NCI-H82 treated with DMSO at 0.1 percent for 48 hours (cell line): ENCODE measurements around the gene NHSL2.
"Not testable (repeated sequence)": the region's sequence is repeated elsewhere in the genome, so short reads cannot be mapped to it uniquely, and the experiment has no call there.

ENCODE experiments used
- DNase-seq: peaks from one replicate; lab custom pipeline; 2025; ENCODE audit not compliant: unreplicated experiment; lab: John Stamatoyannopoulos, UW

The NHSL2 gene

GRCh38 chrX:72040506-72040905 lies 129.9 kb downstream of the NHSL2 start:
- no peak for DNase-seq

GRCh38 chrX:72041176-72041575 lies 130.5 kb downstream of the NHSL2 start:
- no peak for DNase-seq

GRCh38 chrX:72041871-72042851 lies 131.5 kb downstream of the NHSL2 start:
- no peak for DNase-seq

- no peak for DNase-seq
These were observed 132.2 kb downstream of the NHSL2 start for GRCh38 chrX:72042852-72043248.

GRCh38 chrX:72043636-72044035 lies 133.0 kb downstream of the NHSL2 start:
- no peak for DNase-seq

GRCh38 chrX:72045141-72045540 lies 134.5 kb downstream of the NHSL2 start:
- DNase-seq = no peak

- DNase-seq = peak; percentile 44
These were observed 135.1 kb downstream of the NHSL2 start for GRCh38 chrX:72045552-72046277.

- peak; percentile 94 for DNase-seq
These were observed 135.8 kb downstream of the NHSL2 start for GRCh38 chrX:72046447-72046846.

GRCh38 chrX:72048510-72049455 lies 138.1 kb downstream of the NHSL2 start:
- no peak for DNase-seq

GRCh38 chrX:72050011-72050410 lies 139.4 kb downstream of the NHSL2 start:
- DNase-seq = no peak

- no peak for DNase-seq
These were observed 140.9 kb downstream of the NHSL2 start for GRCh38 chrX:72051589-72051988.

GRCh38 chrX:72052415-72053090 lies 141.9 kb downstream of the NHSL2 start:
- no peak for DNase-seq

GRCh38 chrX:72053508-72053907 lies 142.9 kb downstream of the NHSL2 start:
- DNase-seq = no peak

- no peak for DNase-seq
These were observed 144.3 kb downstream of the NHSL2 start for GRCh38 chrX:72054779-72055489.

GRCh38 chrX:72057331-72057730 lies 146.7 kb downstream of the NHSL2 start:
- DNase-seq = no peak

- DNase-seq = no peak
These were observed 147.2 kb downstream of the NHSL2 start for GRCh38 chrX:72057849-72058248.

- DNase-seq = not testable (repeated sequence)
These were observed 147.7 kb downstream of the NHSL2 start for GRCh38 chrX:72058346-72058745.

- no peak for DNase-seq
These were observed 149.7 kb downstream of the NHSL2 start for GRCh38 chrX:72060196-72060920.

GRCh38 chrX:72060921-72061490 lies 150.4 kb downstream of the NHSL2 start:
- no peak for DNase-seq
